Stimulated activated CD4-positive, alpha-beta T cell treated with anti-CD3 and anti-CD28 coated beads, Interleukin-15, amount 100 ng/mL, for 24 hours (primary cell): ENCODE results near the gene GOT2.
"Not testable (repeated sequence)": the region's sequence is repeated elsewhere in the genome, so short reads cannot be mapped to it uniquely, and the experiment has no call there.

Source experiments
- DNase-seq: peaks from one replicate; pipeline ENCODE4 v3.0.0-alpha.2; 2020

Gene GOT2

DNA sequence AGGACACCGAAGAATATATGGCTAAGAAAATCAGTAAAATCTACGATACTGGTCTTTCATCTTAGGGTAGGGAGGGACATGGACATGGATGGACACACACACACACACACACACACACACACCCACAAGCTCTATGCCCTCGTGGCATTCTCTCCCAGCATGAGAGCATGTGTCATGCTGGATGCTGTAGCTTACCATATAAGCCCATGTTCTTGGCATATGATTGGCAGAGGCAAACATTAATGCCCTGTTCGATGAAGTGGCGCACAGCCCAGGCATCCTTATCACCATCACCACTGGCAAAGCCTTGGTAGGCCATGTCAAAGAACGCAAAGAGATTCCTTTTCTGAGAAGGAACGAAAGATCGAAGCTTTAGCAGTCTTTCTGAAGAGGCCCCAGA is 17.6 kb downstream of the GOT2 start:
- no peak for DNase-seq

DNA sequence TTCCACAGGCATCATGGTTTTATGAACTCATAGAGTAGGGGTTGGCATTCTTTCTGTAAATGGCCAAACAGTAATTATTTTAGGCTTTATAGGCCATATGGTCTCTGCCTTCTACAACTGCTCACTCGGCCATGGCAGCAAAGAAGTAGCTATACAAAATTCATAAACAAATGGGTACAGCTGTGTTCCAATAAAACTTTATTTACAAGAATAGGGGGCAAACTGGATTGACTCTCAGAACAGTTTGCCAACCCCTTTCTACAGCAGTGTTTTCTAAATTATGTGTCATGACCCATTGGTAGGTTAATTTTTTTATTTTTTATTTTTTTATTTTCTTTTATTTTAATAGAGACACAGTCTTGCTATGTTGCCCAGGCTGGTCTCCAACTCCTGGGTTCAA is 20.4 kb downstream of the GOT2 start:
- no peak for DNase-seq

DNA sequence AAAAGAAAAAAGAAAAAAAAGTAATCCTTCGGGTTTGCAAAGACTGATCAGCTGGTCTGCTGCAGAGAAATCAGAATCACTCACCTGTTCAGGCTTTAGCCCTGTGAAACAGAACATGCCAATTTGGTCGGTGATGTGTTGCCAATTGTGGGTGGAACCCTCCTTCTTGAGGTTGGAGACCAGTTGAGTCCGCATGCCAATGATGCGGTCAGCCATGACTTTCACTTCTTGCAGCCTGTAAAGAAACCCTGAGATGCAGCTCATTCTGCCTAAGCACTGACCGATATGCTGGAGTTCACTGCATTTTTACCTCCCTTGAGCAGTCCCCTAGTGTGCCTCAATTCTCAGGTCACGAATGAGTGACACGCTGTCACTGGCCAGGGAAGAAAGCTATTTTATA is 24.8 kb downstream of the GOT2 start:
- no peak for DNase-seq

DNA sequence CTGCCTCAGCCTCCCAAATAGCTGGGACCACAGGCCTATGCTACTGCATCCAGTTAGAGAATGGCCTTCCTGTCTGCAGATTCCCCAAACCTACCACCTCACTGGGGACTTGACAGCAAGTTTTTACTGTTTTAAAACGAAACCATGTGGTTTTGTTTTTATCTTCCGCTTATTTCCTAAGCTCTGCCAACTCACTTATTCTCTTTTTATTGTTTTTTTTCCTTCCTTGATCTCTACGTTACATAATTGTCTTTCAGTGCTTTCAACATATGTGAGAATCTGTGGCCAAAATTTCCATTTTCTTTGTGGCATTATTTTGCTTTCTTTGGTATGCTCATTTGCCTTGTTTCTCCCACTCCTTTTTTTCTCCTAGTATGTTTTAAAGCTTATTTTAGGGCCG is 35.0 kb downstream of the GOT2 start:
- no peak for DNase-seq

DNA sequence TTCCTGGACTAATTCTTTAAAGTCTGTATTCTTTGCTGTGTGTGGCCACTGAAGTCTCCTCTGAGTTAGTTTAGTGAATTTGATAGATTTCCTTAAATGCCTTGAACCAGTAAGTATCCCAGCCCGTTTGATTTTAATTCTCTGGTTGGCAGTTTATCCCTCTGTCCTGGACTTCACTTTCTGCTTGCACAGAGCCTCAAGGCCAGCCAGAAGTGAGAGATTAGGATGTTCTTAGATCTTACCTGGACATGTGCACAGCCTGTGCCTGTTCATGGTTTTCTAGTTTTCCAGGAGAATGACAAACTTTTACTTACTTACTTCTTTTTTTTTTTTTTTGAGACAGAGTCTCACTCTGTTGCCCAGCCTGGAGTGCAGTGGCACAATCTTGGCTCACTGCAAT is 38.7 kb downstream of the GOT2 start:
- no peak for DNase-seq

DNA sequence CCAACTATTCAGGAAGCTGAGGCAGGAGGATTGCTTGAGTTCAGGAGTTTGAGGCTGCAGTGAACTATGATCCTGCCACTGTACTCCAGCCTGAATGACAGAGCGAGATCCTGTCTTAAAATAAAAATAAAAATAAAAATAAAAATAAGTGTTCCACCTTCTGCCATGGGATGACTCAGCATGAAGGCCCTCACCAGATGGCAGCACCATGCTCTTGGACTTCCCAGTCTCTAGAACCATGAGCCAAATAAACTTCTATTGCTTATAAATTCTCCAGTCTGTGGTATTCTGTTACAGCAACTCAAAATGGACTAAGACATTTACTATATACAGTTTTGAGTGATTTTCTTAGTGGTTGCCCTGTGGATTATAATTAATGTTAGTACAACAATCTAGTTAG is 41.7 kb downstream of the GOT2 start:
- DNase-seq, result no peak

DNA sequence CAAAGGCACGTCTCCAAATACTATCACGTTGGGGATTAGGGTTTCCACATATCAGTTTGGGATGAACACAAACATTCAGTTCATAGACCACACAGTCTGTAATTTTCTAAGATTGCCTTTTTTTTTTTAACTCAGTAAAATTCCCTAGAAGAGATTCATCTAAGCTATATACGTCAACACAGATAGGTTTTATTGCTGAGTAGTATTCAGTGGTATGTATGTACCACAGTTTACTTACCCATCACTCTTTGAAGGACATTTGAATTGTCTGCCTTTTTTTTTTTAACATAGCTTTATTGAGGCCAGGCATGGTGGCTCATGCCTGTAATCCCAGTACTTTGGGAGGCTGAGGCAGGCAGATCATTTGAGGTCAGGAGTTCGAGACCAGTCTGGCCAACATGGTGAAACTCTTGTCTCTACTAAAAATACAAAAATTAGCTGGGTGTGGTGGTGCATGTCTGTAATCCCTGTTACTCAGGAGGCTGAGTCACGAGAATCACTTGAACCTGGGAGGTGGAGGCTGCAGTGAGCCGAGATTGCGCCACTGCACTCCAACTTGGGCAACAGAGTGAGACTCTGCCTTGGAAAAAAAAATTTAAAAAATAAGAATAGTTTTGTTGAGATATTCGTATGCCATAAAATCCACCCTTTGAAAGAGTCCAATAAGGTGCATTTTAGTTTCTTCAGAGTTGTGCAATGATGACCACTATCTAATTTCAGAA is 47.0 kb downstream of the GOT2 start:
- not testable (repeated sequence) for DNase-seq

DNA sequence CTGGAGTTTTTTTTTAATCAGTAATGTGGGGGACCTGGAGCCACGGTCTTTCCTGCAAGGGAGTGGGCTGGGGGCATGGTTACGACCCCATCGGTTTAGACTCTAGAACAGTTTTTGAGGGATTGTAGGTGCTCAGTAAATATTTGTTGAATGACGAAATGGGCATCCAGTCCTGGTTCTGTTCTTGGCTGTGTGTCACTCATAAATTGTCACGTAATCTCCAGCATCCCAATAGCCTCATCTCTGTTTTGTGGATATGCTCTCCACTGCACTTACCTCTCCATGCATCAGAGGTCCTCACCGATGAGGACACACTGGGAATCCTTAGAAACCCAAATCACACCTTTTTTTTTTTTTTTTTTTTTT is 49.0 kb downstream of the GOT2 start:
- no peak for DNase-seq

DNA sequence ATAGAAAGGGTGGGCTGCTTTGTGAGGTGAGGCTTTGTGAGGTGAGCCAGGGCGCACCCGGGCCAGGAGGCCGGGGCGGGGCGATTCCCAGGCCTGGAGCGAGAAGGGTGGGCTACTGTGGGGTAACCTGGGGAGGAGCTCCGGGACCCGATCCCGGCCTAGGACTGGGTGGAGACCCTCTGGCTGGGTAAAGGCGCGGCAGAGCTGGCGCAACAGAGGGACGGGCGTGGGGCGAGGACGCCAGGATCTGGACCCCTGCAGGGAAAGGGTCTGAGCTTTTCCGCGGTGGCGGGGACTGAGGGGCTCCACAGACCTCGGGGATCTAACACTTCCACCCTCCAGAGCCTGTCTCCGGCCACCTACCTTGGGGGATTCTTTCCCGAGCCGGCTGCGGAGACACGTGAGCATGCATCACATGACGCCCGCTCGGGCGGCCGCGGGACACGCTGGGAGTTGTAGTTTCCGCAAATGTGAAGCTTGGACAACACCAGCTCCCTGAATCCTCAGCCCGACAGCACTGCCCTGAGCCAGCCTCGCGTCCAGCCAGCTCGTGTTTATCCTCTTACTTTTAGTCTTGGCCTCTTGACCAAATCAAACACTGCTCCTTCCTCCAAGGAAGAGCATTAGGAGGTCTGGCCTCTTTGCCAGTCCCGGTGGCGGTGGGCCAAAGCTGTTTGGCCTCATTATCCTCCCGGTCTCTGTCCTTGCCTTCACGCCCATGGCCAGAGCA is 49.6 kb downstream of the GOT2 start, which contains the start of gene SLC38A7:
Gene SLC38A7, minus strand, starts transcription at position 417 of the 730 bp plus-strand sequence. CDS start 4,644 bp downstream, outside the sequence.
- peak; percentile 85 for DNase-seq

DNA sequence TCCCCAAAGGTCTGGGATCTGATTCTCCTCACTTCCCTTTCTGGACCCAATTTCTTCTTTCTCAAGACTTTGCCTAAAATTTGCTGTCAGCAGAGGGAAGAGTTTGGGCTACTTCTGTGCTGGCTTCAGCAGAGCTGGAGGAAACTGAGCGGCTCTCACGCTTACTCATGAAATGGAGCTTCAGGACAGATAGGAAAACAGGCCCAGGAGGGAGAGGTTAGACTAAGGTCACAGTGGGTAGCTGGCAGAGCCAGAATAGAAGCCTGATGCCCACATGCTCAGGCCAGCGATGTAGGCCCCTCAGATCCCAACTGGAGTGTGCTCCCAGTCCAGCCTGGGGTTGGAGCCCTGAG is 50.1 kb downstream of the GOT2 start:
- DNase-seq, result no peak

DNA sequence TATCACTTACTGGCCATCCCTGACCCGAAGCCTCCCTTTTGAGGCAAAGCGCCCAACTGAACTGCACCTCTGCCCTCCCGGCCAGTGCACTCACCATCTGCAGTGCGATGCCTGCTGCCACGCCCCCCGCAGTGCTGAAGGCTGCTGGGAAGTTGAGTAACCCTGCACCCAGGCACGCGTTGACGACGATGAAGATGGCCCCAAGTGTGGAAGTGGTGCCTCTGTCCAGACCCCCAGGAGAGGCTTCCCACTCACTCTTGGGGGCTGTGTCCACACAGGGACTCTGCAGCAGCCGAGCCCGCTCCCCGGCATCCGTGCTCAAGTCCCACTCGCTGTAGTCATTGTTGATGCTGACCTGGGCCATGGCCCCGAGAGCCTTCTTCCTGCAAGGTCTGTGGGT is 54.4 kb downstream of the GOT2 start:
- no peak for DNase-seq

DNA sequence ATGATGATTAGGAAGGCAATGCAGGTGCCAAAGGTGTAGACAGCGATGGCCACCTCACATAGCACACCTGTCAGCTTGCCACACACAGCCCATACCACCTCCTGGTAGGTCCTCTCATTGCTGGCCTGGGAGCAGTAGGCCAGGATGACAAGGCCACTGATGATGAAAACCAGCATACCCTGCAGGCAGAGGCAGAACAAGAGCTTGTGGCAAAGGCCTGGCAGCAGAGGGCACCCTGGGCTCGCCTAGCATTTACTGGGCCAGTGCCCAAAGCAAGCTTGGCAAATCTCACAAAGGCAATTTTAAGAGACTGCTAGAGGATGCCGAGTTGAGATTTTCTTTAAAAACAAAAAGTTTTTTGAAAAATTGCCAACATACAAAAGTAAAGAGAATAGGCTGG is 55.4 kb downstream of the GOT2 start:
- DNase-seq, result peak; percentile 19

DNA sequence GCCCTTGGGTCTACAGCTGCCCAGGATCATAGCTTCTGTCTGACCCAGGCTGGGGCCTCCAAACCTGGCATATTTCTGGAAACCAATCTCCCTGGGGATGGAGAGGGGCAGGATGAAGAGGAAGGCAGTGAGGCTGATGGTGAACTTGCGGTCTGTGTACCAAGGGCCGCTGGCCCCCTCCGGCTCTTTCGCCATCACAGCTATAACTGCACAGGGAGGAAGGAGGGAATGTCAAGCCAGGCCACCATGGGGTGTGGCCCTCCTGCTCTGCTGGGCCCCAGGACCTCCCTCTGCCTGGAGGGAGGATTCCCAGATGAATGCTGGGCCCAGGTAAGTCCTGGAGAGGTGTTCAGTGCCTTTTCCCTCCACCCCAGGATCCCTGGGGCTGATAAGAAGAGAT is 55.8 kb downstream of the GOT2 start:
- DNase-seq, result no peak

DNA sequence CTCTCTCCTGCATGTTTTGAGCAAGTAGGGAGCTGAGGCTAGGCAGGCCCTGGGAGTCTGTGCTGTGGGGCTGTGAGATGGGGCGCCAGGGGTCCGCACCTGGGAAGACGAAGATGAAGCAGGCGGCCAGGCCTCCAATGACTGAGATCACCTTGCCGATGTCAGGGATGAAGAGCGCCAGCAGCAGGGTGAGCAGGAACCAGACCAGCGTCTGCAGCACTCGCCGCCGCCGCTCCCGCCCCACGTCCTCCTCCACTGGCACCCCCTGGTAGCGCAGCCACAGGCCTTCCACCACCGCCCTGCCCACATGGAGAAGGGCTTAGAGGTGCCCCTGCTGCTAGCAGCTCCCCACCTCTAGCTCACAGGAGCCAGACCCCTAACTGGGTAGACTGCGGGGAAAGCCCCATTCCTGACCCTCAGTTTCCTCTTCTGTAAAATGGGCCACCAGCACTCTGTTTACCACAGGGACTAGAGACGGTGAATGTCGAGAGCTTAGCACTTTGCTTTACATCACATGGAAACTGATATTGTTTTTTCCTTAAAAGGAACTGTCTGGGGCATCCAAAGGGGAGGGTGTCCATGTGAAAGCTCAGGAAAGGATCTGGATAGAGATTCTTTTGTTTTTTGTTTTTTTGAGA is 63.1 kb downstream of the GOT2 start:
- DNase-seq, result no peak

DNA sequence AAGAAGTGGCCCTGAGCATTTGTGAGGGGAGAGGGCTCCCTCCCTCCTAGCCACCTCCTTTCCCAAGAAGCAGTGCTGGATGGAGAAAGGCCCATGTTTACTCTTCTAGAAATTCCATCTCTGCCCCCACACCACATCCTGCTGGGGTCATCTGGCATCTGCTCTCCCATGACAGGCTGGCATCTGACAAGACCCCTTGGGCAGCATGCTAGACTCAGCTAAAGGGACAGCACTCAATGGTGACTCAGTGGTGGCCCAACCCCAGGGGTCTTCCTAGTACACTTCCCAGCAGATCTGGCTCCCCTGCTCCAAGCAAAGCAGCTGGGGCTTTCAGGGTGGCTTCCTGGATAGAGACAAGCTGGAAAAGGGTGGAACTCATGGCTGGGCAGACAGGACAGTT is 63.9 kb downstream of the GOT2 start:
- DNase-seq, result no peak

DNA sequence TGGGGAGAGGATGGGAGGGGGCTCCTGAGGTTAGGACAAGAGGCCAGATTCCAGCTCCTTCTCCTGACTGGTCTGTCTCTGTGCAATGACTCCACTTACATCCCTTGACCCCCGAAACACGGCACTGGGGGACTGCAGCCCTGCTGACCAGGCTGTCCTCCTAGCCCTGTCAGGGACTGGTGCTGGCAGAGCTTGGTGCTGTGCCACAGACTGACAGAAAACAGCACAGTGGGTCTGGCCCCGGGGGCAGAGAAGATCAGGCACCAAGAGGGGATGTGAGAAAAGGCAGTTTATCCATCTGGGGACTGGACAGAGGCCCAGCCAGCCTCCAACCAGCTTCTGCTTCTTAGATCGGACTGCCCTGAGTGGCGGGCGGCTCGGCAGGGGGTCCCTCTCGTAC is 68.9 kb downstream of the GOT2 start:
- DNase-seq, result no peak

DNA sequence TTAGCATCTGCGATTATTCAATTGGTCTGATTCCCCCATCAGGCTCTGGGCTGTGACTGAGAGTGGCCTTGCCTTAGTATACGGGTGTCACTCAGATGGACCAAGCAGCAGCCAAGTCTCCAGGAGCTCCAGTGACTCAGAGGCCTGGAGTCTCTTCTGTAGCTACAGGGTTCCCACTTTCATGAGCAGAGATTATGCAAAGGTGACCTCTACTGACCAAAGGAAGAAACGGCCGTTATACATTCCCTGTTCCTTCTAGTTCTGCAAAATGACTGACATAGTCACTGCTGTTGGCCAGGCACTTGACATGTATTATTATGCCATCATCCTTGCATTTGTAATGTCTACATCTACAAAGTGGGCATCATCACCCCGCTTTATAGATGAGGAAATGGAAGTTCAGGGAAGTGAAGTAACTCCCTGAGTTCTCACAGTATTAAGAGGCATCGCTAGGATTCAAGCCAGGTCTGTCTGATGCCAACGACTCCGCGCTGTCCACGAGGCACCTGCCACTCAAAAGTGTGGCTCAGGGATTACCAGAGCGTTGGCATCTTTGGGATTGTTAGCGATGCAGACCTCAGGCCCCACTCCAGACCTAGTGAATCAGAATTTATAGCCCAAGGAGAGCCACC is 72.8 kb downstream of the GOT2 start:
- peak; percentile 9 for DNase-seq

DNA sequence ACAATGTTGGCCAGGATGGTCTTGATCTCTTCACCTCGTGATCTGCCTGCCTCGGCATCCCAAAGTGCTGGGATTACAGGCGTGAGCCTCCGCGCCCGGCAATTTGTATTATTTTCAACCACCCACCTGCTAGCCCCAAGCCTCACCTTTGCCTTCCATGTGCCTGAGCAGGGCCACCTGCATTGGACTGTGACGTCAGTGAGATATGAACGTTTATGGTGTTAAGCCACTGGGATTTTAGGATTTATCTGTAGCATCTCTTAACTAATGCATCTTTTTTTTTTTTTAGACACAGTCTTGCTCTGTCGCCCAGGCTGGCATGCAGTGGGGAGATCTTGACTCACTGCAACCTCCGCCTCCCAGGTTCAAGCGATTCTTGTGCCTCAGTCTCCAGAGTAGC is 74.2 kb downstream of the GOT2 start:
- not testable (repeated sequence) for DNase-seq

DNA sequence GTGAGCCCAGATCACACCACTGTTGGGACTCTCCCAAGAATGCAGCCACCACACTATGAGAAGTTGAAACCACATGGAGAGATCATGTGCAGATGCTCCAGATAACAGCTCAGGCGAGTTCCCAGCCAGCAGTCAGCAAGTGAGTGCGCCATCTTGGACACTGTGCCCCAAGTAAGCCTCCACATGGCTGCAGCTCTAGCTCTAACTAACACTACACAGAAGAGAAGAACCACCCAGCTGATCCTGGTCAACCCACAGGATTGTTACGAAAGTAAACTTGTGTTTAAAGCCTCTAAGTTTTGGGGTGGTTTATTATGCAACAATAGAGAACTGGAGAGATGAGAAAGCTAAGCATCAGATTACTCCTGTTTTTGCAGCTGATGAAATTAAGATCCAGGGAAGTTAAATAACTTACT is 75.3 kb downstream of the GOT2 start:
- DNase-seq, result no peak
